ENCODE measurements around the gene RLBP1.

Gene RLBP1

GRCh38 chr15:89206908-89207331, 14.5 kb downstream of the RLBP1 start (continued):
- TF ChIP-seq ZBTB26 (tag by site-specific recombination; optimal IDR thresholded peaks at IDR 0.05) (no peak), ZNF16 (tag by site-specific recombination; IDR thresholded peaks at IDR 0.05; ENCODE audit: low read depth) (no peak), ZNF48 (tag by site-specific recombination; IDR thresholded peaks at IDR 0.05) (no peak), ZNF148 (tag by site-specific recombination; IDR thresholded peaks at IDR 0.05; ENCODE audit: borderline replicate concordance) (no peak), ZBTB11 (tag by site-specific recombination; conservative IDR thresholded peaks at IDR 0.05; ENCODE audit: low read depth) (no peak), ZNF37A (tag by site-specific recombination; IDR thresholded peaks at IDR 0.05) (no peak), ELK4 (IDR thresholded peaks at IDR 0.05; ENCODE audit: borderline replicate concordance, low read depth, low read length) (no peak), REST (tag by site-specific recombination; IDR thresholded peaks at IDR 0.05) (no peak), ZNF639 (tag by site-specific recombination; IDR thresholded peaks at IDR 0.05) (no peak), ZNF223 (tag by site-specific recombination; IDR thresholded peaks at IDR 0.05) (no peak), ZNF785 (tag by site-specific recombination; IDR thresholded peaks at IDR 0.05) (no peak), ZNF660 (tag by site-specific recombination; IDR thresholded peaks at IDR 0.05) (no peak), SP2 (tag by site-specific recombination; IDR thresholded peaks at IDR 0.05) (no peak), ZSCAN5A (tag by site-specific recombination; IDR thresholded peaks at IDR 0.05) (no peak), ZNF580 (tag by site-specific recombination; IDR thresholded peaks at IDR 0.05) (no peak), PRDM2 (tag by site-specific recombination; IDR thresholded peaks at IDR 0.05; ENCODE audit: borderline replicate concordance) (no peak)

Data from HEK293 (cell line).